Measurements from ENCODE around the gene THSD7A.

Gene THSD7A

DNA sequence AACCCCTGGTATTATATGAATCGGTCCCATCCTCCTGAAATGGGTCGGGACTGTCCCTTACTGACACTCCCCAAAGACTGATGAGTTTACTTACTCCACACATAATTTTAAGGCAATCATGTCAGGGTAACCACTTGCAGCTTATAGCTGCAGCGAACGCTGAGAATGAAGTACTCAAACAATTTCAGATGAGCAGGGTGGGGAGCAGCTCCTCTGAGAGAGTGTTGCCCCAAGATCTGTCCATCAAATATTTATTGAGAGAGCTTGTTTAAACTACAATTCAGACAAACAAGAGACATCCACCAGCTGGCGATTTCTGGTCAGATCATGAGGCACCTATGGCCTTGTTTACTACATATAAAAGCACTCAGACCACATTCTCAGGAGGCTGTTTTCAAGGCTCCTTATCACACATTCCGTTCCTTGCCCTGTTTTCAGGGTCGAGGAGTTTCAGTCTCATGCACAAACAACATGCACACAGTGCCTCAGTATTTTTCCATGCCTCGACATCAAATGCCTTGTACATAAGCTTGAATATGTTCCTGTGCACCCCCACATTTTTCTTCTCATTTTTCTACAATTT, 80.1 kb downstream of the THSD7A start:
- DNase-seq (ENCODE audit: low read depth) = no peak

GRCh38 chr7:11751315-11751714, 80.7 kb downstream of the THSD7A start:
- no peak for DNase-seq (ENCODE audit: low read depth)

GRCh38 chr7:11750191-11750590, 81.8 kb downstream of the THSD7A start:
- DNase-seq (ENCODE audit: low read depth) = no peak

DNA sequence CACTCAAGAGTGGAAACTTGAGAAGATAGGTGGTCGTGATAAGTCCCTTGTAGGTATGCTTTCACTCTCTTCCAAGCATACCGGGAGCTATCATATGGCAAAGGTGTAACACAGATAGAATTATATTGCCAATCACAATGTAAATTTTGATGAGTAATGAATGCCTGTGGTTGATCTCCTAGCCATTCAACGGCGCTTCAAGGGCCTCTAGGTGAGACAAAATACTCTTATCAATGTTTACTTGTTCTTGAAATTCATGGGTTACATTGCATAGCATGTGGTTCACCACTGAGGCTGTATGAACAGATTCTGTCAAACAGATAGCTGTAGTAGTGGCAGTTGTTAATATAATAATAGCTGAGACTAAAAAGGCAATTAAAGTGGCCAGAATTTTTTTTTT, 82.4 kb downstream of the THSD7A start:
- no peak for DNase-seq (ENCODE audit: low read depth)

DNA sequence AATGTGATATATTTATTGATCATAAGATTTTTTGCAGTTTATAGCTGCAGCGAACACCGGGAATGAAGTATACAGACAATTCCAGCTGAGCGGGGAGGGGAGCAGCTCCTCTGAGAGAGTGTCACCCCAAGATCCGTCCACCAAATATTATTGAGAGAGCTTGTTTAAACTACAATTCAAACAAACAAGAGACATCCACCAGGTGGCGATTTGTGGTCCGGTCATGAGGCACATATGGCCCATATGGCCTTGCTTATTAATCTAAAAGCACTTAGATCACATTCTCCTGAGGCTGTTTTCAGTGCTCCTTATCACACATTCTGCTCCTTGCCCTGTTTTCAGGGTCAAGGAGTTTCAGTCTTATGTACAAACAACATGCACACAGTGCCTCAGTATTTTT, 83.1 kb downstream of the THSD7A start:
- no peak for DNase-seq (ENCODE audit: low read depth)

DNA sequence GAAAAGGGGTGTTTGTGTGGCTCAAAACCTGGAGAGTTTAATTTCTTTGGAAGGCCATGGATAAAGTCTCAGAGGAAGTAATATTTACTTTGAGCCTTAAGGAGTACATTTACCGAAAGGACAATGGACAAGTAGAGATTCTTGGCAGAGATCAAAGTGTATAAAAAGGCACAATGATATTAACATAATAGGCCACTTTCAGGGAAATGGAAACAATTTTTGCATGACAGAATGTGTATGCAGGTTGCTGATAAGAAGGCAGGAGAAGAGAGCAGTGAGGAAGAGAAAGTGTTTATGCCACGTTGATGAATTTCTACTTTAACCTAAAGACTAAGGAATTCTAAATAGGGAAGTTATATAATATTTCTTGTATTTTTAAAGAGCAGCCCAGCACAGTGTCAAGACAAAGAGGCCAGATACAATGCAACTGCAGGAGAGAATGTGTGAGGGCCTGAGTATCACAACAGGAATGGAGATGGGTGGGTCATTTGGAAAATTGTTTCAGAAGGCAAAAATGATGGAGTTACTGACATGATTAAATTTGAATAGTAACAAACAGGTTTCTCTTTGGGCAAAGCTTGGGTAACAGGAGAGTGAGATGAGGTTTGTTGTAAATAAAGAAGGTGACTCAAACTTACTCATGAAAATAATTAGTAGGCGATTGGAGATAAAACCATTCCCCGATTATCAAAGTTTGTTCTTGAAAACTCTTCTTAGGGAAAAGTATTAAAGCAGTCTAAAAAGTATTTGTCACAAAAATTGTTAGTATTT, 84.1 kb downstream of the THSD7A start:
- no peak for DNase-seq (ENCODE audit: low read depth)

GRCh38 chr7:11746591-11746990, 85.4 kb downstream of the THSD7A start:
- no peak for DNase-seq (ENCODE audit: low read depth)

- DNase-seq (ENCODE audit: low read depth) = no peak
Observed at GRCh38 chr7:11743548-11743947, 88.5 kb downstream of the THSD7A start.

DNA sequence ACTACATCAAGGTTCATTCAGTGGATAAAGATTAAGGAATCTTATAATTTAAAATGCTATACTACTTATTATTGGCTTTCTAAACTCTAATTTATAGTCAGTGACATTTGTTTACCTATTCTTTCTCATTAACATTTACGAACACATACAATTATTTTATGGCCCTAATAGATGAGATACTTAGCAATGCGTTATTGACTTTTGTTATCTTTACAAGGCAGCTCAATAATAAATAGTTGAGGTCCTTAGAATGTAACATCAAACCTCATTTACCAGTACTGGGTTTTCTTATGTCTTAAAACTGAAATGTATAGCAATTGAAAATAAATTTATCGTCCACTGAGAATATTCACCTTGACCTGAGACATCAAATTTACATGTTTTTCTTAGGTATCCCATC, 89.0 kb downstream of the THSD7A start:
- no peak for DNase-seq (ENCODE audit: low read depth)

- DNase-seq (ENCODE audit: low read depth) = no peak
Observed at GRCh38 chr7:11742496-11742895, 89.5 kb downstream of the THSD7A start.

GRCh38 chr7:11737723-11738122, 94.3 kb downstream of the THSD7A start:
- no peak for DNase-seq (ENCODE audit: low read depth)

DNA sequence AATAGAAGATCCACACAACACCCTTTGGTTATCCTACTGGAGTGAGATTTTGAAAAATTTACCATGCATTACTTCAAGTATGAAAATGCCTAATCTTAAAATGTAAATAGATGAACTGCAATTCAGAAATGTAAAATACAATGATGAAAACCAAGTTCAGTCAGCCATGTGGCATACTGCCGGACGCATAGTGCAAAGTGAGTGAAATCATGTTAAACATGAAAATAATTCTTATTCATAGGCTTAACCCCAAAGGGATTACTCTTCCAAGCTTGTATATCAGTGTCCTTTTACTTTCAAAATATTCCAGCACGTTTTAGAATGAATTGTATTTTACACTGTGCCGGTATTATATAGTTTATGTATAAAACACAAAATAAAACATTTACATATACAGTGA, 99.8 kb downstream of the THSD7A start:
- DNase-seq (ENCODE audit: low read depth) = no peak

DNA sequence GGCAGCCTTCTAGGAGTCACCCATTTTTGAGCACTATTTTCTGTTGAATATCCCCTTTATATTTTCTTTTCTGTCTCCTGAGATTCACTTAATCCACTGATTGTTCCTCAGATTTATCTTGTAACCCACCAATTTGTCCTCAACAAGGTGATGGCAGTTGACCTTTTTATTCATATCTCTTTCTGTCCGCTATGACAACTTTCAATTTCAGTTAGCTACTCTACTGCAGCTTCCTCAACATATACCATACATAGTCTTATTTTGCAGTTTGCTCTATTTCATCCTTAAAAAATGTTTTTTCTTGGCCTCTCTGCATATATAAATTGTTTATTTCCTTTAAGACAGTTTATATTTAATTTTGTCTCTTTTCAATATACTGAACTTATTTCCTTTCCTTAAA, 101.3 kb downstream of the THSD7A start:
- no peak for DNase-seq (ENCODE audit: low read depth)

- no peak for DNase-seq (ENCODE audit: low read depth)
Observed at GRCh38 chr7:11727864-11728263, 104.1 kb downstream of the THSD7A start.

GRCh38 chr7:11726794-11727155, 105.2 kb downstream of the THSD7A start:
- no peak for DNase-seq (ENCODE audit: low read depth)

GRCh38 chr7:11726001-11726793, 105.8 kb downstream of the THSD7A start:
- no peak for DNase-seq (ENCODE audit: low read depth)

DNA sequence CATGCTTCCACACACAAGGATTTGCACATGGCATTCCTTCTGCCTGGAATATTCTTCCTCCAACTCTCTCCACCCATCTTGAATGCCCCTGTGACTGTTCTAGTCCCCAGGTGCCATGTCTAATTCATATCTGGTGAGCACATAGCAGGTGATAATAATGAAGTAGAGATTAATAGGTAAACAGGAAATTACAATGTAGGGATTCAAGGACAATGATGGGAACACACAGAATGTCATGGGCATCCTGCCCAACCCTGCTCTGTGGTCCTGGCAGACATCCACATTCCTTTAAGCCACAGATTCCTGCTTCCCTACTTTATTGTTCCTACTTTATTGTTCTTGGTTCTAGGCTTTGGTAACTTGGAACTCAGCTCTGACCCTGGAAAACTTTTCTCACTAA, 115.8 kb downstream of the THSD7A start:
- no peak for DNase-seq (ENCODE audit: low read depth)

GRCh38 chr7:11714676-11715075, 117.3 kb downstream of the THSD7A start:
- no peak for DNase-seq (ENCODE audit: low read depth)

DNA sequence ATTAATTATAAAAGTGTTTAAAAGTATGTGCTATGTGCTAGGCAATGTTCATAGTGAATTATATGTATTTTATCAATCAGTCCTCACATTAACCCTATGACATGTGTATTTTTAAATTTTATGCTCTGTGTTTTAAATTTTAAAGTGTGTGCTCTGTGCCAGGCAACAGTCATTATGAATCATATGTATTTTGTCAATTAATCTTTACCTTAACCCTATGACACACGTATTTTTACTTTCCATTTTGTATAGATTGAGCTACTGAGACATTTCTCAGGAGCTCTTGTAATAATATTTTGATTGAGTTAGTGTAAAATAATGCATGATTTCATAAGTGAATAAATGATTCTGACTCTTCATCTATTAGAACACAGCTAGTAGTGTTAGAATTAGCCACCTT, 117.8 kb downstream of the THSD7A start:
- no peak for DNase-seq (ENCODE audit: low read depth)

GRCh38 chr7:11713352-11713751, 118.6 kb downstream of the THSD7A start:
- no peak for DNase-seq (ENCODE audit: low read depth)

DNA sequence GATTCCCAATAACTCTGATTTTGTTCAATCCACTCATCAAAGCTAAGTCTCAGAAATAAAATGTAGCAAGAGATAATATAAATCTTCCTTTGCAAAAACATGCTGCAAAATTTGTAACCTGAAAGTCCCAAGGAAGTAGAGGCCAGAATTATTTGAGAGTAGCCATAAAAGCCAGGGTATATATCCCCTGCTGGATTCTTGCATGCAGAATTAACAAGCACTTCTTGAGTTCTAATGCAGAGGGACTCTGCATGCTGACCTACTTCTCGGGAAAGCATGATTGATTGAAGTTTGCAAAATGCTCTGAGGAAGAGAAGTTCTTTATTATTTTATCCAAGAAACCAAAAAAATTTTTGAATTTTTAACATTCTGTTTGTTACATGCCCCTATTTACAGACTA, 121.6 kb downstream of the THSD7A start:
- no peak for DNase-seq (ENCODE audit: low read depth)

- no peak for DNase-seq (ENCODE audit: low read depth)
Observed at GRCh38 chr7:11709196-11709595, 122.8 kb downstream of the THSD7A start.

DNA sequence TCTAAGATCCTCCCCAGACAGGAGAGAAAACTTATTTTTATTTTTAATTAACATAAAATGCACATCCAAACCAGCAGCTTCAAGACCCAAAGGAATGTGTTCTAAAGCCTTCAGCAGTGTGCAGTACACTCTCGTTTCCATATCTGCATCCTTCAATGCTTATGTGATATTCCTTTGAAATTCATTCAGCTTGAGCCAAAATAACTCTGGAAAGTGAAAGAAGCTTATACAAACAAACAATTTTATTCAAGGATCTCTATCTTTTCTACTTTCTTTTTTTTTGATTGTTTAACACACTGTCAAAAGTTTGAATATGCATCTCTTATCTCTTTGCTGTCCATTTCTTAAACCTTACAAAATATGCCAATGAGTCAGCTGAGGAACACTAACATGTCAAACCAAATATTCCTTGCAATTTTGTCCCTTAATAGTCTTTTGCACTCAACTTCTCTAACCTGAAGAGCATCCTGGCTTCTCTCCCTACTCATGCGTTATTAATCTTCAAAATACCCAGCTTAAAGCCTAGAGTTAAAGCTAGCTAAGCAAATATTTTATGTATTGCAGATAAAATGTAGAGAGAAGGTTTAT, 124.3 kb downstream of the THSD7A start:
- DNase-seq (ENCODE audit: low read depth) = no peak

All from non-pigmented ciliary epithelial cell (primary cell).